Measurements from ENCODE around the gene NRSN1.
"Not testable (repeated sequence)": the region's sequence is repeated elsewhere in the genome, so short reads cannot be mapped to it uniquely, and the experiment has no call there.

DNA sequence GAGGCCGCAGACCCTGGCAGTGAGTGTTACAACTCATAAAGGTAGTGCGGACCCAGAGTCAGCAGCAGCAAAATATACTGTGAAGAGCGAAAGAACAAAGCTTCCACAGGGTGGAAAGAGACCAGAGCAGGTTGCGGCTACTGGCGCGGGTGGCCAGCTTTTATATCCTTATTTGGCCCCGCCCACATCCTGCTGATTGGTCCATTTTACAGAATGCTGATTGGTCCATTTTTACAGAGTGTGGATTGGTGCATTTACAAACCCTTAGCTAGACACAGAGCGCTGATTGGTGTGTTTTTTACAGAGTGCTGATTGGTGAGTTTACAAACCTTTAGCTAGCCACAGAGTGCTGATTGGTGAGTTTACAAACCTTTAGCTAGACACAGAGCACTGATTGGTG lies 16.7 kb downstream of the NRSN1 start:
- TF ChIP-seq POLR2A (IDR thresholded peaks at IDR 0.05) = not testable (repeated sequence)
- TF ChIP-seq, protein P1, sequence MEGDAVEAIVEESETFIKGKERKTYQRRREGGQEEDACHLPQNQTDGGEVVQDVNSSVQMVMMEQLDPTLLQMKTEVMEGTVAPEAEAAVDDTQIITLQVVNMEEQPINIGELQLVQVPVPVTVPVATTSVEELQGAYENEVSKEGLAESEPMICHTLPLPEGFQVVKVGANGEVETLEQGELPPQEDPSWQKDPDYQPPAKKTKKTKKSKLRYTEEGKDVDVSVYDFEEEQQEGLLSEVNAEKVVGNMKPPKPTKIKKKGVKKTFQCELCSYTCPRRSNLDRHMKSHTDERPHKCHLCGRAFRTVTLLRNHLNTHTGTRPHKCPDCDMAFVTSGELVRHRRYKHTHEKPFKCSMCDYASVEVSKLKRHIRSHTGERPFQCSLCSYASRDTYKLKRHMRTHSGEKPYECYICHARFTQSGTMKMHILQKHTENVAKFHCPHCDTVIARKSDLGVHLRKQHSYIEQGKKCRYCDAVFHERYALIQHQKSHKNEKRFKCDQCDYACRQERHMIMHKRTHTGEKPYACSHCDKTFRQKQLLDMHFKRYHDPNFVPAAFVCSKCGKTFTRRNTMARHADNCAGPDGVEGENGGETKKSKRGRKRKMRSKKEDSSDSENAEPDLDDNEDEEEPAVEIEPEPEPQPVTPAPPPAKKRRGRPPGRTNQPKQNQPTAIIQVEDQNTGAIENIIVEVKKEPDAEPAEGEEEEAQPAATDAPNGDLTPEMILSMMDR (IDR thresholded peaks at IDR 0.05) = not testable (repeated sequence)

Data from esophagus squamous epithelium (tissue), 4 donors.